Activated T-cell treated with anti-CD3 and anti-CD28 coated beads for 4 hours (primary cell): Measurements from ENCODE around the gene SLC4A4.
"Not testable (repeated sequence)": the region's sequence is repeated elsewhere in the genome, so short reads cannot be mapped to it uniquely, and the experiment has no call there.

ENCODE experiments used
- DNase-seq: peaks from one replicate; pipeline ENCODE4 v3.0.0-alpha.2; 2020

The SLC4A4 gene

GRCh38 chr4:71361476-71361875 is 22.7 kb downstream of the SLC4A4 start:
- no peak for DNase-seq

- no peak for DNase-seq
These were observed 27.9 kb downstream of the SLC4A4 start for GRCh38 chr4:71366766-71367165.

- DNase-seq = no peak
These were observed 28.7 kb downstream of the SLC4A4 start for GRCh38 chr4:71367546-71367945.

GRCh38 chr4:71368906-71369305 is 30.1 kb downstream of the SLC4A4 start:
- DNase-seq = no peak

GRCh38 chr4:71369536-71369935 is 30.7 kb downstream of the SLC4A4 start:
- no peak for DNase-seq

GRCh38 chr4:71375494-71375893 is 36.7 kb downstream of the SLC4A4 start:
- DNase-seq = no peak

- DNase-seq = no peak
These were observed 38.7 kb downstream of the SLC4A4 start for GRCh38 chr4:71377561-71377960.

- no peak for DNase-seq
These were observed 40.3 kb downstream of the SLC4A4 start for GRCh38 chr4:71379126-71379525.

GRCh38 chr4:71380788-71381187 is 42.0 kb downstream of the SLC4A4 start:
- no peak for DNase-seq

- DNase-seq = no peak
These were observed 43.5 kb downstream of the SLC4A4 start for GRCh38 chr4:71382125-71382899.

- no peak for DNase-seq
These were observed 44.2 kb downstream of the SLC4A4 start for GRCh38 chr4:71382900-71383560.

- DNase-seq = no peak
These were observed 45.2 kb downstream of the SLC4A4 start for GRCh38 chr4:71383984-71384383.

GRCh38 chr4:71389149-71389827 is 50.5 kb downstream of the SLC4A4 start:
- DNase-seq = no peak

- DNase-seq = no peak
These were observed 53.3 kb downstream of the SLC4A4 start for GRCh38 chr4:71392109-71392508.

GRCh38 chr4:71396382-71396781 is 57.6 kb downstream of the SLC4A4 start:
- no peak for DNase-seq

GRCh38 chr4:71400810-71401209 is 62.0 kb downstream of the SLC4A4 start:
- no peak for DNase-seq

GRCh38 chr4:71402616-71403015 is 63.8 kb downstream of the SLC4A4 start:
- DNase-seq = no peak

GRCh38 chr4:71404049-71404448 is 65.2 kb downstream of the SLC4A4 start:
- DNase-seq = no peak

- DNase-seq = no peak
These were observed 67.0 kb downstream of the SLC4A4 start for GRCh38 chr4:71405791-71406190.

- DNase-seq = no peak
These were observed 67.7 kb downstream of the SLC4A4 start for GRCh38 chr4:71406459-71406963.

GRCh38 chr4:71408961-71409360 is 70.1 kb downstream of the SLC4A4 start:
- not testable (repeated sequence) for DNase-seq

- no peak for DNase-seq
These were observed 73.2 kb downstream of the SLC4A4 start for GRCh38 chr4:71411981-71412380.

GRCh38 chr4:71415491-71415890 is 76.7 kb downstream of the SLC4A4 start:
- DNase-seq = no peak

GRCh38 chr4:71417150-71417549 is 78.3 kb downstream of the SLC4A4 start:
- no peak for DNase-seq
